ACHN (cell line): ENCODE data around the gene CYB5R3.

Experiments
- DNase-seq: peaks from one replicate; pipeline ENCODE4 v3.0.0-alpha.2; 2015
- in situ Hi-C: cut with HindIII; loops from 2 replicates; pipeline ENCODE4 v1.10.0; 2017; ENCODE audit warnings: low sequenced_read_pairs, low pct_ligation_motif_present, low pct_unique_long_range_greater_than_20kb

The CYB5R3 gene

DNA sequence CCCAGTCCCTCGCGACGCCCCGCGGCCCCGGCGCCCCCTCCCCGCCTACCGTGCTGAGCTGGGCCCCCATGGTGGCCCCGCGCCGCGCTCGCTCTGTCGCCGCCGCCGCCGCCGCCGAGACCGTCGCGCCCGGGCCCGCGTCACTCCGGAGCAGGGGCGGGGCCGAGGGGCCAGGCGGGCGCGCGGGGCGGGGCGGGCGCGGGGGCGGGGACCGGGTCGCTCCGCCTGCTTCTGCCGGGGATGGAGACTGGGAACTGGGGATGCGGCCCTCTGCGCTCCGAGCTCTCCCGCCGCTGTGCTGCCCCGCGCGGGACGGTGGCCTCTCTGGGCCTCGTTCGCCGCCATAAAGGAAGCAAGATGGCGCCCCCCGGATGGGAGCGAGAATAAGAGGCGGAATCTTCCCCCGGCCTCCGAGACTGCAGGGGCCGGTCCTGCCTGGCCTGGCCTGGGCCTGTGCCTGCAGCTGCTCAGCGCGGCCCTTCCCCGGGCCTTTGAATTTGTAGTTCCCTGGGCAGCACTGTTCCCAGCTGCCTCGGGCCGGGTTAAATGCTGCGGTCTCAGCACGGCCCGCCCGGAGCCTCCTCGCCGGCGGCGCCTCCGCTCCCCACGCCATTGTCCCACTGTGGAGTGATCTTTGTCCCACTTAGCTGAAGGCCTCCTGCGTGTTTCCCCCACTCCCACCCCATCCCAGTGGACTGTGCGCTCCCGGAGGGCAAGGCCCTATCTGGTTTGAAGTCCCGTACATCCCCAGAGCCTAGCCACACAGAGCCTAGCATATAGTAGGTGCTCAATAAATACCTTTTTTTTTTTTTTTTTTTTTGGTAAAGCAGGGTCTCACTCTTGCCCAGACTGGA, at the start of gene CYB5R3:
Gene CYB5R3 (minus strand): TSS at position 147 of the 854 bp plus-strand sequence. CDS start 77 bp downstream, at position 70.
- DNase-seq: peak; percentile 85
- in situ Hi-C loops: no loop called here

DNA sequence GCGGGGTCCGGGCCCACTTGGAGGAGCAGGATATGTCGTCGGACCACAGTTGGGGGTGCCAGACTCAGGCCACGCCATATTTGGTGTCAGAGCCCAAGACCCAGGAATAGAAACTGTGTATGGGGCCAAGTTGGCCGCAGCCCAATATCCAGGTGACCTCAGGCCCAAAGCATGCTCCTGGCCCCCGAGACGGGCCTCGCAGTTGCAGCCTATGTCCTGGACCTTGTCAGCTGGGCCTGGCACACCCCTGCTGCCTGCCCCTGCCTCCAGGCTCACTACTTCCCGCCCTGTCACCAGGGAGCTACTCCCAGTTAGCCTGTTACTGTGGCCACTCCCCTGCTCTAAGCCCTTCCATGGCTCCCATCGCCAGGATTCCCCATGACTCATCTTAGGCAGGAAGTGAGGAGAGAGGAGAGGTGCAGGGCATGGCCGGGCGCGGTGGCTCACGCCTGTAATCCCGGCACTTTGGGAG, 48.4 kb upstream of the CYB5R3 start:
- in situ Hi-C loops: no loop called here
- peak; percentile 59 for DNase-seq

DNA sequence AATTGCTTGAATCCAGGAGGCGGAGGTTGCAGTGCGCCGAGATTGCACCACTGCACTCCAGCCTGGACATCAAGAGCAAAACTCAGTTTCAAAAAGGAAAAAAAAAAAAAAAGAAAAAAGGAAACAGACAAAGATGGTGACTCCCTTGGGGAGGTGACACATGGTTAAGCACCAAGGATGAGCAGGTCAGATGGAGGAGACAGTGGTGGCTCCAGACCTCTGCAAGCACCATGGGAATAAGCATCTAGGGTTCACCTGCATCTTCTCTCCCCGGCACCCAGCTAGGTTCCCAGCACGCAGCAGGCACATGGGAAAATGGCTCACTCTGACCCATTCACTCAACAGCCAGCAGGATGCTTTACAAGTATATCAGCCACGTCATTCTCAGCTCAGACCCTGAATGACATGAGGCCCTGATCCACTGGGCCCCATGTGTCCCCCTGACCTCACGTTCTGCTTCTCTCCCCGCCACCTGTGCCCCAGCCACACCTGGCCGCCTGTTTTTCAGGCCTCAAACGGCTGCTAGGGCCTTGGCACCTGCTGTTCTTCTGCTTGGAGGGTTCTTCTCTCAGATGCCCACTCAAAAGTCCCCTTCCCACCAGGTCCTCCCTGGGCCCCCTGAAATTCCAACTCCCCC, 47.3 kb upstream of the CYB5R3 start:
- in situ Hi-C loops: no loop called here
- DNase-seq: no peak

DNA sequence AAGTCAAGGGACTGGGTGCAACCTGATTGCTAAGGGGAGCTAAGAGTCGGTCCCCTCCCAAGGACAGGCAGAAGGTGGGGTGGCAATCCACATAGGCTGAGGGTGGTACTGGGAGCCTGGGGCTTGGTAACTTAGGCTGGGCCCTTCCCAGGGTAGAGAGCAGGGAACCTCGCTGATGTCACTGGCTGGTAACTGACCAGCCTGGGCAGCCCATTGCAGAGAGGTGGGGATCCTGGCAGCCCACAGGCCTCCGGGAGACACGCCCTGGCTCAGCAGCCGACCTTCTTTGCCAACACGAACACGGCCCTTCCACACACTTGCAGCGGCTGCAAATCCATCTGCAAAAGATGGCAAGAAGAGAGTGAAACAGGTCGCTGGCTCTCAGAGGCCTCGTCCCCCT, 46.1 kb upstream of the CYB5R3 start:
- no peak for DNase-seq
- in situ Hi-C loops: no loop called here

DNA sequence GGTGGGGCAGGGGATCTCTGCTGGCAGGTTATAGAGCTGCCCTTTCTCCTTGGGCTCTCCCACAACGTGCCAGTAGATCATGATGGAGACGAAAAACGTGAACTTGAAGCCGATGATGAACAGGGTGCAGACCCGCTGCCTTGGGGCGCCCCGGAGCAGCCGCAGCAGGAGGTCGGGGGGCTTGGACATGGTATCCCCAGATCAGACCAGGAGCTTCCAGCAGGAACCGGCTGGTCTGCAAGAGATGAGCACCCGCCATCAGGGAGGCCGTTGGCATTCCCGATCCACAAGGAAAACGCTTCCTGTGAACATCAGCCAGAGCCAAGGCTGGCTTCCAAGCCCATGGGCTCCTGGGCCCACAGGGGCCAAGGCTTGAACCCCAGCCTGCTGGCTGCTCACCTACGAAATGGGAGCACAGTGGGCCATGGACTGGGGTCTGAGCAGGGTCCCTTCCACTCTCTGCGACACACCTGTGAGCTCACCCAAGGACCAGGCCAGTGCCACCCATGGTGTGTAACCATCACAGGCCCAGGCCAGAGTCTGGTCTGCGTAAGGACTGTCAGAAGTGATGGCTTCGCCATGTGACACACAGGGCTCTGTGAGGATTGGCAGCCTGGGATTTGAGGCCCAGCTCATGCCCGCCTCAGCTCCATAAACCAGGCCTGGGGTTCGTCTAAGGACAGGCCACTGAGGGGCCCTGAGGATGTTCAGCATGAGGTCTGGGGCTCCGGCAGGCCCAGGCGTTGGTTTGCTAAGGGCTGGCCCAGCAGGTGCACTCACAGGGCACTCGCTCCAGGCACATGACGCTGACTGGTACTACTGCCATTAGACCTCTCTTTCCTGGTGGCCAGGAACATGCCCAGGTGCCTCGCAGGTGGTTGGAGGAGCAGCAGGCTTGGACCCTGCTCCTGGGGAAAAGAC, 44.8 kb upstream of the CYB5R3 start:
- DNase-seq: no peak
- in situ Hi-C loops: no loop called here

DNA sequence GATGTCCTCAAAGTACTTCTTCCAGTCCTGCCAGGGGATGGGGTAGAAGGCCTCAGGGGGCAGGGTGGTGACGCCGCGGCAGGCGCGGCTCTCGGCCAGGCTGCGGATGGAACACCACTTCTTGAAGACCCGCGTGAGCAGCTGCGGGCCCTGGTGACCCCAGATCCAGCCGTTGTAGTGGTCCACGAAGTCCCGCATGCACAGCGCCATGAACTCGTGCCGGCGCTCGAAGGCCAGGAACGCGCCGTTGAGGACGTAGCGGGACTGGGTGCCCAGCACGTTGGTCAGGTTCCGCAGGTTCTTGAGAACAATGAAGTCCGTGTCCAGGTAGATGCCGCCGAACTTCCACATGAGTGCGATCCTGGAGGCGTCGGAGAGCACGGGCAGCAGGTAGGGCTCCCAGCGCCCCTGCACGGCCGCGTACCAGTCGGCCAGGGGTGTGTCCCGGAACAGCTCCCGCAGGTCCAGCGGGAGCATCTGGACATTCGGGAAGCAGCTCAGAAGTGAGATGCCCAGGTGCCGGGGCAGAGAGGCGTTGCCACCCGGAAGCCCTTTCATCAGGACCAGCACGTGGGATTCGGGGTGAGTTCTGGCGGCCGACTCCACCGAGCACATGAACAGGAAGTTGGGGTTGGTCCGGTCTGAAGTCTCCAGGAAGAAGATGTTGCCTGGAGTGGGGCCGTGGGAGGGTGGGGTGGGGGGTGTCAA, 44.0 kb upstream of the CYB5R3 start:
- in situ Hi-C loops: no loop called here
- no peak for DNase-seq

DNA sequence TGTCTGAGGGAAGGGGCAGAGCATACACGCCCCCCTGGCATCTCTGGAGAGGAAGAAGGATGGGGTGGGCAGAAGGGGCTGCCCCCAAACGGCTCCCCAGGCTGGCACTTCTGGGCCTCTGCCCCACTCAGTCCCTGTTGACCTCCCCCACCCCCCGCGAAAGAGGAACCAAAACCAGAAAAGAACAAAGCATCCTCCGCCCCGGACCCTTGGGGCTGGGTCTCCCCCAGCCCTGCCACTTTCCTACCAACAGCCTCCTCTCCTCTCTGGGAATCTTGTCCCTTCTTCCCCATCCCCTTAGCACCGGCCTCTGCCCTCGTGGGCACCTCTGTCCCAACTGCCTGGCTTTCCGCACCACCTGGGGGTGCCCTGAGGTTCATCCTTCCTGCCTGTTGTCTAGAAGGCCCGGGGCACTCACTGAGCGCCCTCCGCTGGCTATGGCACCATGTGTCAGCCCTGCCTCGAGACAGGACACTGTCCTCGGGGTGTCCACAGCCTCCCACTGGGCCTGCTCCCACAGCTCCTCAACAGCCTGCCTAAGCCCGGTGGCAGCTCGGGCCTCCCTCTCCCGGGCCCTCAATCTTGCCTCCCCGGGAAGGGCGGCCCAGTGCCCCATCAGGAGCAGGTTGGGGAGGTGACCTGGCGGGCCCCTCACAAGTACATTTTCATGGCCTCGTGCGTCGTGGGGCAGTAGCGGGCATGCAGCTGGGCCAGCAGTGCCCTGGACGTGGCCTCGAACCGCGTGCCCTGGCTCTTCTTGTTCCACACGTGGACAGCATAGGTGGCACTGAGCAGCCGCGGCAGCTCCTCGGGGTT, 43.3 kb upstream of the CYB5R3 start:
- no peak for DNase-seq
- in situ Hi-C loops: no loop called here

DNA sequence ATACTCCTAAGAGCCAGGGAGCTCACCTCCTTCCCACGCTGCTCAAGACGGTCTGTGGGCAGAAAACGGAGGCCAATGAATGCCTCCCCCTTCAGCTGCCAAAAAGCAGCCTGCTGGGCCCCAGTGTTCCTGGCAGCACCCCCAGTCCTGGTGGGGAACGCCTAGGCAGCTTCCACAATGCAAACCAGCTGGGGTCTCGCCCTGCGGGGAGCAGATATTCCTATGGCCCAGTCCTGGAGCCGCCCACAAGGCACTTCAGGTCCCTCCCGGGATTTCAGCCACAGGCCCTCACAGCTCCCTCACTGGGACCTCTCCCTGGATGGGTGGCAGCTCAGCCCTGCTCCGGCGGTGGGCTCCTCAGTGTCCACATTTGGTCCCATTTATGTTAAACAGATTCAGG, 42.2 kb upstream of the CYB5R3 start:
- no peak for DNase-seq
- in situ Hi-C loops: no loop called here

DNA sequence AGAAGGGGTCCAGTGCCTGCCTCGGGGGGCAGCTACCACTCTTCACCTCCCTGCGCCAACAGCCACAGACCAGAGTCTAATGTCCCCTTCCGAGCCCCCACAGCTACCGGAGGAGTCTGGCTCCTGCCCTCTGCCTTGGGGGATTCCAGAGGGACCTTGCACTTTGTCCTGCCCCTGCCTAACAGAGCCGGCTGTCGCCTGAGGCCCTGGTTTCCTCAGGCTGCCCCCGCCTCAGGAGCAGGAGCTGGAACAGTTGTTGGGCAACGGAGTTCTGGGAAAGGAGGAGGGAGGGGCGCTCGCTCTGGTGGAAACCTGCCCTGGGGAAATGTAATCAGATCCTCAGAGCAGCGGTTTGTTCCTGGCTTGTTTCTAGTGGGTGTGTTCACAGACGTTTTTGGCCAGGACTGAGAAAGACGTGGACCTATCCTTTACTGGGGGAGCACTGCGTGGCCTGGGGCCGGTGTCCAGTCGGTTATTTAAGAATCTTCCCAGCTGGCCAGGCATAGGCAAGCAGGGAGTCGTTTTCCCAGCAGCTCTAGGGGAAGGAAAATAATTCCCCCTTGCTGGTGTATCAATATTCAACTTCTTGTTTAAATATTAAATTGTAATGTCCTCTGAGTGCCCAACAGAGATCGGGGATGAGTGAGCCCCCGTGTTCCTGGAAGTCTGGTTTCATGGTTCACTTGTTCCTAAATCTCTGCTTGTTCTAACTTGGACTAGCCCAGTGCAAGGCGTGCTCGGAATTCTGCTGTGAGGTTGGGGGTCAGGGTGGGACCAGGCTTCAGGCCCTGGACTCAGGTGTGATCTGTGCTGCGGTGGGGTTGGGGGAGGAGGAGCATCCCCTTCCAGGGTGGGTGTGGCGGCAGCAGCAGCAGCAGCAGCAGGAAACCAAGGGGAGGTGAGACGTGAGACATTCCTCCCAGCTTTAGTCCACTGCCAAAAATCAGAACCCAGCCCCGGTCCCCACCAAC, 39.3 kb upstream of the CYB5R3 start:
- peak; percentile 86 for DNase-seq
- in situ Hi-C loops: no loop called here

DNA sequence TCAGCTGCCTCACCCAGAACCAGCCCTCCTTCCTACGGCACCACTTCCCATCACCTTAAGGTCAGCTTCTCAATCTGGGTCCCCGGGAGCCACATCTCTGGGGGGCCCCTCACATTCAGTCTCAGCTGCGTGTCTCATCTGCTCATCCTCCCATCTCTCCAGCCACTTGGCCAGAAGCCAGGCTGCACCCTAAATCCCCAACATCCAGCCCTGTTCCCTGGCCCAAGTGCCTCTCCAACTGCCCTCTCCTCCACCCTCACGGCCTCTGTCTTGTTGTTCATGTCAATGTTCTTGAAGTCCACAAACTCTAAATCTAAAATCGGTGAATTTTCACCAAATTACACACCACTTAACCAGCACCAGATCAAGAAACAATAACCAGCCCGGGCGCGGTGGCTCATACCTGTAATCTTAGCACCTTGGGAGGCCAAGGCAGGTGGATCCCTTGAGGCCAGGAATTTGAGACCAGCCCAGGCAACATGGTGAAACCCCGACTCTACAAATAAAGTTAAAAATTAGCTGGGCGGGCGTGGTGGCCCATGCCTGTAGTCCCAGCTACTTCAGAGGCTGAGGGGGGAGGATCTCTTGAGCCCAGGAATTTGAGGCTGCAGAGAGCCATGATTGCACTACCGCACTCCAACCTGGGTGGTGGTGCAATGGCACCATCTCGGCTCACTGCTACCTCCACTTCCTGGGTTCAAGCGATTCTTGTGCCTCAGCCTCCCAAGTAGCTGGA, 37.7 kb upstream of the CYB5R3 start:
- in situ Hi-C loops: no loop called here
- DNase-seq: no peak

DNA sequence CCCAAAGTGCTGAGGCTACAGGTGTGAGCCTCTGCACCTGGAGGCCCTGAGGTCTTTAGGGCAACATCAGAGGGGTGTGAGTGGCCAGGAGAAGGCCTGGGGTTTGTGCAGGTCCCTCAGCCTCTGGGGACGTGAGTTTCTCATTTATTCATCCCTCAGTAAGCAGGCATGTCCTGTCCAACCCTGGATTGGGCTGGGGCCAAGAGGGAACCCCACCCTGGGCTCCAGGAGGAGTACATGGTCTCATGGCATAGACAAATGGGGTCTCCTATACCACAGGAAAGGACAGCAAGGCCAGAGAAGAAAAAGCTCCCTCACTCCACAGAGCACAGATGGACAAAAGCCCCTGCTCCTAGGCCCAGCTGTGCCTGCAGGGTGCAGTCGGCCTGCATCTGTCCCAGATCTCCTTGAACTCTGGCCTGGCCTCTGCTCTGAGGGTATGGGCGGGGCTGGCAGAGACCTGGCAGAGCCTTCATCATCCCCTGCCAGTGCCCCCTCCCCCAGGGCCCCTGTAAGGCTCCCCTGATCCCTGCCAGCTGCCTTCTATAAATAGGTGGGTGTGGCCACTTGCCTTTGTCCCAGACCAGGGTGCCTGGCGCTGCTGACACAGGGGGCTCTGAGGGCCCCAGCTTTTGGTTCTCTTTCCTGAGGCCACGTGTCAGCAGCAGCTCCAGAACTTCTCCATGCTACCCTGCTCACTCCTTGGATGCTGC, 36.9 kb upstream of the CYB5R3 start:
- no peak for DNase-seq
- in situ Hi-C loops: no loop called here

DNA sequence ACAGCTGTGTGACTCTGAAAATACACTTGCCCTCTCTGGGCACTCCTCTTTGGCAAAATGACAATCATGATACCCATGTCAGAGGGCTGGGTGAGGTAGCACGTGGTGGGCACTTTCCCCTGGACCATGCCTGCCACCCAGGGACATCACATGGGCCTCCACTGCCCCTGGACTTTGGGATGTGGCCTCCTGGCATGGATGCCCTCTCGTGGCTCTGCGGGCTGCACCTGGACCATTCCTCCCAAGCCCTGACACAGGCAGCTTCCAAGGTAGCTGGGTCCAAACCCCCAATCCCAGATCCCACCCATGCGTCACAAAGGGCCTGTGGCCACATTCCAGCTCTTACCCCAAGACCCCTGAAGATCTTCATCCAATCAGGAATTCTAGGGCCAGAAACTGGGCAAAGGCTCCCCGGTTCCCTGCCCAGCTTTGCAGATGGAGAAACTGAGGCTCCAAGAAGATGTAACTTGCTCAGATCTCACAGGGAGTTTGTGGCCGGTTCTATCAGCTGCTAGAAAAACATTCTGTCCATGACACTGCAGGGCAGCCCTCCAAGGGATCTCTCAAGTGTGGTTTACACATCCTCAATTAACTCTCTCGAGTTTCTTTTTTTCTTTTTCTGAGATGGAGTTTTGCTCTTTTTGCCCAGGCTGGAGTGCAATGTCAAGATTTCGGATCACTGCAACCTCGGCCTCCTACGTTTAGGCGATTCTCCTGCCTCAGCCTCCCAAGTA, 35.4 kb upstream of the CYB5R3 start:
- in situ Hi-C loops: no loop called here
- no peak for DNase-seq

DNA sequence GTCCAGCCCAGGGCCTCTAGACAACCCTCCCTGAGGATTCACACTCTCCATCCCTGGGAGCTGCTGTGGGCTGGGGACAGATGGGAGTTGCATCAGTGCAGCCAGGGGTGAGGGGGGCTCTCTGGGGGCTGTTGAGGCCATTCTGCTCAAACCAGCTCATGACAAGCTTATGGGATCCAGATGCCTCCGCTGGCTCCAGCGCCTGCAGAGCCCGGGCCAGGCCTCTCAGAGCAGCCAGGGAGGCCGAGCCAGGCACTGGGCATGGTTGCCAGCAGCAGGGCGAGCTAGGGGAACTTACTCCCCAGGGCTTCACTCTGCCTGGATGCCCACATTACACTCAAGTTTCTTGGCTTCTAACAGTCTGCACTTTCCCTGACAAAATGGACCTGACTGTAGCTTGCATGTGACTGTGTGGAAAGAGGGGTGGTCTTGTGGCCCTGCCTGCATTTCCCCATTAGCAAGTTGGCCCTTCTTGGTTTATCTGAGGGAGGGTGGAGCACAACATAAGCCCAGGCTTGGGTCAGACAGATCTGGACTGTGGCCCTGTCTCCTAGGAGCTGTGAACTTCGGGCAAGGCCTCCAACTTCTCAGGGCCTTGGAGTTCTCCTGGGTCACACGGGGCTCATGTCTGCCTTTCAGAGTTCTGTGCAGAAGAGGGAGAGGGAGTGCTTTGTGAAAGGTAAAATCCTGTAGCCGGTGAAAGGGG, 34.5 kb upstream of the CYB5R3 start:
- no peak for DNase-seq
- in situ Hi-C loops: no loop called here

DNA sequence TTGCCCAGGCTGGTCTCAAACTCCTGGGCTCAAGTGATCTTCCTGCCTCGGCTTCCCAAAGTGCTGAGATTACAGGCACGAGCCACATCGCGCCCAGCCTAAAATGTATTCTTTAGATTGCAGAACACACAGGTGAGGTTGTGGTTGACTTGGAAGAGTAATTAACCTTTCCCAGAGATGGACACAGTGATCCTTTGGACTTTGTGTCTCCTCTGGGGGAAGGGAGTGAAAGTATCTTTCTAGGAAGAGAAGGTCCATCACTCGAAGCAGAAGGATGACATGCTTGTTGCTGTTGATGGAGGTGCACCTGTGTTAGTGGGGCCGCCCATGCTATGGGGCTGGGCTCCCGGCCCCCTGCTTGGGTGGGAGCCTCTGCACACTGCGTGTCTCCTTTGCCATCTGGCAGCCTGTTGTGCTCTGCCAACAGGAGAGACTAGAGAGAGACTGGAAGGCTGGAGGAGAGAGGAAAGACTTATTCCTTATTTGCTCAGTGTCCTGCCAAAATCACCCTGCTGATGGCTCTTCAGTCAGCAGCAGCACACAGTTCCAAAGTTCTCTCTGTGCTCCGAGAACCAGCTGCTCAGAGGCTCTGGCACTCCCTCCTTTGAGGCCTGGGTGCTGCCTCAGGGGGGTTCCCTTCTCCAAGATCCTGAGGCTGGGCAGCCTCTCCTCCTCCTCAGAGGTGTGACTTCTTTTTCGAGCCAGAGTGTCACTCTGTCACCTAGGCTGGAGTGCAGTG, 33.1 kb upstream of the CYB5R3 start:
- DNase-seq: no peak
- in situ Hi-C loops: no loop called here
